H9 (cell line): Measurements from ENCODE around the gene GPR32. TPM values are rescaled to one million over a fixed set of nuclear protein-coding genes. Genes with fewer than 3 reads are reported as not detected.
A peak's percentile ranks its signal among the peaks of the same experiment; 100 is the strongest.

Experiments used
- DNase-seq: peaks from one replicate; pipeline ENCODE4 v3.0.0-alpha.2; 2017
- H2AFZ ChIP-seq: one replicate; pipeline ENCODE4 v1.6.1; 2013; ENCODE audit warnings: mild to moderate bottlenecking, low read length, control low read depth, moderate library complexity
- H2AK5ac ChIP-seq: 2 replicates; pipeline ENCODE4 v1.6.1; 2013; ENCODE audit warnings: low read length, control low read depth, mixed read lengths; ENCODE audit not compliant: insufficient read length
- H2BK120ac ChIP-seq: one replicate; pipeline ENCODE4 v1.6.1; 2013; ENCODE audit warnings: low read depth, mild to moderate bottlenecking, low read length, control low read depth, inconsistent platforms; ENCODE audit not compliant: poor library complexity, severe bottlenecking
- H2BK12ac ChIP-seq: 2 replicates; pipeline ENCODE4 v1.6.1; 2013; ENCODE audit warnings: low read length, control low read depth, mixed read lengths, low read depth; ENCODE audit not compliant: insufficient read length
- H2BK15ac ChIP-seq: 2 replicates; pipeline ENCODE4 v1.6.1; 2013; ENCODE audit warnings: low read depth, low read length, control low read depth
- H2BK20ac ChIP-seq: one replicate; pipeline ENCODE4 v1.6.1; 2013; ENCODE audit warnings: low read depth, mild to moderate bottlenecking, low read length, control low read depth, inconsistent platforms; ENCODE audit not compliant: poor library complexity, severe bottlenecking
- H2BK5ac ChIP-seq: 2 replicates; pipeline ENCODE4 v1.6.1; 2013; ENCODE audit warnings: low read length, control low read depth, mixed read lengths; ENCODE audit not compliant: insufficient read length
- H3K14ac ChIP-seq: 2 replicates; pipeline ENCODE4 v1.6.1; 2013; ENCODE audit warnings: low read length, control low read depth; ENCODE audit not compliant: insufficient read depth
- H3K18ac ChIP-seq: 2 replicates; pipeline ENCODE4 v1.6.1; 2013; ENCODE audit warnings: low read depth, mild to moderate bottlenecking, mixed read lengths, low read length, control low read depth; ENCODE audit not compliant: insufficient read length
- H3K23ac ChIP-seq: 2 replicates; pipeline ENCODE4 v1.6.1; 2013; ENCODE audit warnings: low read length, control low read depth, mixed read lengths, low read depth; ENCODE audit not compliant: insufficient read length
- H3K23me2 ChIP-seq: 2 replicates; pipeline ENCODE4 v1.6.1; 2013; ENCODE audit warnings: low read depth, mild to moderate bottlenecking, mixed read lengths, low read length, control low read depth; ENCODE audit not compliant: insufficient read length, poor library complexity, severe bottlenecking
- H3K27ac ChIP-seq: 2 replicates; pipeline ENCODE4 v1.5.1; 2013; ENCODE audit warnings: low read length, control low read depth, mixed read lengths, low read depth; ENCODE audit not compliant: insufficient read length
- H3K27me3 ChIP-seq: 2 replicates; pipeline ENCODE4 v1.6.1; 2013; ENCODE audit warnings: low read length, control low read depth, inconsistent platforms; ENCODE audit not compliant: insufficient read depth
- H3K4ac ChIP-seq: 2 replicates; pipeline ENCODE4 v1.6.1; 2013; ENCODE audit warnings: low read depth, mild to moderate bottlenecking, control low read depth, inconsistent platforms, low read length, moderate library complexity
- H3K4me1 ChIP-seq: 2 replicates; pipeline ENCODE4 v1.6.1; 2013; ENCODE audit warnings: low read length, control low read depth, inconsistent platforms; ENCODE audit not compliant: insufficient read depth
- H3K4me2 ChIP-seq: 2 replicates; pipeline ENCODE4 v1.6.1; 2013; ENCODE audit warnings: low read length, control low read depth, mixed read lengths; ENCODE audit not compliant: insufficient read length, insufficient read depth
- H3K56ac ChIP-seq: 2 replicates; pipeline ENCODE4 v1.6.1; 2013; ENCODE audit warnings: low read depth, mild to moderate bottlenecking, mixed read lengths, low read length, control low read depth; ENCODE audit not compliant: insufficient read length
- H3K79me1 ChIP-seq: 2 replicates; pipeline ENCODE4 v1.6.1; 2013; ENCODE audit warnings: low read depth, mild to moderate bottlenecking, moderate library complexity, low read length, control low read depth, inconsistent platforms; ENCODE audit not compliant: insufficient read depth, poor library complexity, severe bottlenecking
- H3K79me2 ChIP-seq: 2 replicates; pipeline ENCODE4 v1.6.1; 2013; ENCODE audit warnings: low read length, control low read depth, inconsistent platforms; ENCODE audit not compliant: insufficient read depth
- H3K9ac ChIP-seq: 2 replicates; pipeline ENCODE4 v1.6.1; 2013; ENCODE audit warnings: low read length, control low read depth, mixed read lengths; ENCODE audit not compliant: insufficient read length; ENCODE audit errors: extremely low read depth
- H3K9me3 ChIP-seq: one replicate; pipeline ENCODE4 v1.6.1; 2013; ENCODE audit warnings: low read depth, low read length, inconsistent platforms; ENCODE audit not compliant: control insufficient read depth
- H3T11ph ChIP-seq: one replicate; pipeline ENCODE4 v1.6.1; 2013; ENCODE audit warnings: mild to moderate bottlenecking, low read length, control low read depth, inconsistent platforms
- H4K20me1 ChIP-seq: one replicate; pipeline ENCODE4 v1.6.1; 2013; ENCODE audit not compliant: control insufficient read depth, insufficient read length, insufficient read depth
- H4K5ac ChIP-seq: 2 replicates; pipeline ENCODE4 v1.6.1; 2013; ENCODE audit warnings: low read depth, mild to moderate bottlenecking, mixed read lengths, low read length, control low read depth; ENCODE audit not compliant: insufficient read length
- H4K8ac ChIP-seq: replicated peaks from 2 replicates; pipeline ENCODE4 v1.6.1; 2013; ENCODE audit warnings: low read length, control low read depth, mixed read lengths, low read depth; ENCODE audit not compliant: insufficient read length
- H4K91ac ChIP-seq: 2 replicates; pipeline ENCODE4 v1.6.1; 2013; ENCODE audit warnings: low read depth, mild to moderate bottlenecking, moderate library complexity, mixed read lengths, low read length, control low read depth; ENCODE audit not compliant: insufficient read length
- H3K27ac Mint-ChIP-seq, 3 experiments: 2 replicates in 2 of 3; 3 replicates in 1 of 3; pipeline ENCODE4 v1.8.0; 2020 to 2021; ENCODE audit warnings: mixed read lengths in 3 of 3, mild to moderate bottlenecking in 1 of 3, moderate library complexity in 1 of 3
- H3K27me3 Mint-ChIP-seq: 2 replicates; pipeline ENCODE4 v1.8.0; 2021; ENCODE audit warnings: low read depth, mild to moderate bottlenecking, moderate library complexity, mixed read lengths
- H3K36me3 Mint-ChIP-seq, 3 experiments: 2 replicates in 2 of 3; 3 replicates in 1 of 3; pipeline ENCODE4 v1.8.0; 2020 to 2021; ENCODE audit warnings: low read depth in 3 of 3, mixed read lengths in 3 of 3; ENCODE audit not compliant: insufficient read depth in 1 of 3
- H3K4me1 Mint-ChIP-seq, 2 experiments: 2 replicates each; pipeline ENCODE4 v1.8.0; 2020; ENCODE audit warnings: mixed read lengths in 2 of 2
- H3K4me3 Mint-ChIP-seq, 2 experiments: 2 replicates in 1 of 2; 3 replicates in 1 of 2; pipeline ENCODE4 v1.8.0; 2020 to 2021; ENCODE audit warnings: mild to moderate bottlenecking in 2 of 2, mixed read lengths in 2 of 2, moderate library complexity in 1 of 2
- H3K9me3 Mint-ChIP-seq, 2 experiments: 2 replicates in 1 of 2; 3 replicates in 1 of 2; pipeline ENCODE4 v1.8.0; 2020; ENCODE audit warnings: mild to moderate bottlenecking in 2 of 2, mixed read lengths in 2 of 2, moderate library complexity in 1 of 2
- WGBS: extraction: QIAGEN DNeasy Blood & Tissue Kit; methylation state at CpG from one replicate; pipeline ENCODE4 v1.1.7; 2013; ENCODE audit warnings: missing lambda C conversion rate, low lambda C conversion rate, mixed read lengths; ENCODE audit not compliant: insufficient read length; ENCODE audit errors: extremely low coverage; 5-methylcytosine and 5-hydroxymethylcytosine counted together
- total RNA-seq: library from RNA; stranded (reverse); gene quantifications from 2 replicates; pipeline ENCODE4 v1.2.1, GENCODE V29; 2021
- TF ChIP-seq, protein P1 (sequence below): fragments of 200-600 bp; sonication (generic); conservative IDR thresholded peaks from 3 replicates; pipeline ENCODE4 v1.8.0; 2021; ENCODE audit warnings: antibody characterized with exemption, mild to moderate bottlenecking

Gene GPR32
- total RNA-seq, 1 experiment from 2014 or later = not detected

DNA sequence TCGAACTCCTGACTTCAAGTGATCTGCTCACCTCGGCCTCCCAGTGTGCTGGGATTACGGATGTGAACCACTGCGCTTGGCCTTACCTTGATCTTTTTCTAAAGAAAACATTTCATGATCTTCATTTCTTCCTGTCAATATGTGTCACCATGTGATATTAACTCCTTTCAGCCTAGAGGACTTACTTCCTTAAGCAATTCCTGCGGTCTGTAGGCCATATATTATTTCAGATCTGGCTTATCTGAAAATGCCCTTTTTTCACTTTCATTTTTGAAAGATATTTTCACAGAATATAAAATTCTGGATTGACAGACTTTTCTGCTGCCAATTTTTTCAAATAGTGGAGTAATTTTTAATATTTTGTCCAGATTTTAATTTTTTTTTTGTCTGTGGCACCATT lies 2.0 kb upstream of the GPR32 start:
- Histone ChIP-seq H3K14ac (no peak overlapping the region), H3K4me1 (no peaks in the 10 kb centered on the region), H3K9ac (no peak overlapping the region), H3K23ac (no peak overlapping the region), H3T11ph (no peak overlapping the region), H2BK12ac (no peak overlapping the region), H2BK15ac (0 out of 2 replicates have a peak overlapping the region, but pooled peaks have one; percentile 52), H3K27me3 (no peaks in the 10 kb centered on the region), H3K4me2 (no peak overlapping the region), H3K79me2 (no peaks in the 10 kb centered on the region), H3K4ac (no peak overlapping the region), H2AFZ (no peak overlapping the region), H3K9me3 (no peaks in the 10 kb centered on the region), H2BK20ac (no peak overlapping the region), H3K27ac (no peak overlapping the region), H4K91ac (no peak overlapping the region), H2AK5ac (no peak overlapping the region), H3K56ac (no peak overlapping the region), H2BK120ac (no peak overlapping the region), H4K8ac (no peak overlapping the region), H4K5ac (no peak overlapping the region), H4K20me1 (no peaks in the 10 kb centered on the region), H2BK5ac (no peak overlapping the region), H3K79me1 (no peaks in the 10 kb centered on the region), H3K23me2 (no peaks in the 10 kb centered on the region), H3K18ac (no peak overlapping the region)
- TF ChIP-seq, protein P1, sequence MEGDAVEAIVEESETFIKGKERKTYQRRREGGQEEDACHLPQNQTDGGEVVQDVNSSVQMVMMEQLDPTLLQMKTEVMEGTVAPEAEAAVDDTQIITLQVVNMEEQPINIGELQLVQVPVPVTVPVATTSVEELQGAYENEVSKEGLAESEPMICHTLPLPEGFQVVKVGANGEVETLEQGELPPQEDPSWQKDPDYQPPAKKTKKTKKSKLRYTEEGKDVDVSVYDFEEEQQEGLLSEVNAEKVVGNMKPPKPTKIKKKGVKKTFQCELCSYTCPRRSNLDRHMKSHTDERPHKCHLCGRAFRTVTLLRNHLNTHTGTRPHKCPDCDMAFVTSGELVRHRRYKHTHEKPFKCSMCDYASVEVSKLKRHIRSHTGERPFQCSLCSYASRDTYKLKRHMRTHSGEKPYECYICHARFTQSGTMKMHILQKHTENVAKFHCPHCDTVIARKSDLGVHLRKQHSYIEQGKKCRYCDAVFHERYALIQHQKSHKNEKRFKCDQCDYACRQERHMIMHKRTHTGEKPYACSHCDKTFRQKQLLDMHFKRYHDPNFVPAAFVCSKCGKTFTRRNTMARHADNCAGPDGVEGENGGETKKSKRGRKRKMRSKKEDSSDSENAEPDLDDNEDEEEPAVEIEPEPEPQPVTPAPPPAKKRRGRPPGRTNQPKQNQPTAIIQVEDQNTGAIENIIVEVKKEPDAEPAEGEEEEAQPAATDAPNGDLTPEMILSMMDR = no peak
- no peak overlapping the region for H3K27ac Mint-ChIP-seq
- H3K27me3 Mint-ChIP-seq = peaks cover 42% of the 10 kb centered on the region
- H3K4me3 Mint-ChIP-seq = no peak overlapping the region
- WGBS = no CpG with 5 or more reads among the region's 5 CpGs
- H3K36me3 Mint-ChIP-seq = no peaks in the 10 kb centered on the region
- no peak for DNase-seq
- peaks cover 0 to 6% of the 10 kb centered on the region in 2 experiments; a peak in 1 of 5 replicates for H3K9me3 Mint-ChIP-seq
- H3K4me1 Mint-ChIP-seq = peaks cover 0 to 12% of the 10 kb centered on the region in 2 experiments; a peak in 3 of 4 replicates
